VCaP (cell line): ENCODE results near the gene CERKL.
"Not testable (repeated sequence)": the region's sequence is repeated elsewhere in the genome, so short reads cannot be mapped to it uniquely, and the experiment has no call there.

Experiments used
- H3K27ac ChIP-seq: fragments of 450-650 bp; 2 replicates; pipeline ENCODE4 v1.5.1; 2017
- TF ChIP-seq, protein P1 (sequence below): fragments of 450-650 bp; conservative IDR thresholded peaks from 2 replicates; pipeline ENCODE4 v1.5.1; 2017; ENCODE audit warnings: mild to moderate bottlenecking, moderate library complexity

Gene CERKL

DNA sequence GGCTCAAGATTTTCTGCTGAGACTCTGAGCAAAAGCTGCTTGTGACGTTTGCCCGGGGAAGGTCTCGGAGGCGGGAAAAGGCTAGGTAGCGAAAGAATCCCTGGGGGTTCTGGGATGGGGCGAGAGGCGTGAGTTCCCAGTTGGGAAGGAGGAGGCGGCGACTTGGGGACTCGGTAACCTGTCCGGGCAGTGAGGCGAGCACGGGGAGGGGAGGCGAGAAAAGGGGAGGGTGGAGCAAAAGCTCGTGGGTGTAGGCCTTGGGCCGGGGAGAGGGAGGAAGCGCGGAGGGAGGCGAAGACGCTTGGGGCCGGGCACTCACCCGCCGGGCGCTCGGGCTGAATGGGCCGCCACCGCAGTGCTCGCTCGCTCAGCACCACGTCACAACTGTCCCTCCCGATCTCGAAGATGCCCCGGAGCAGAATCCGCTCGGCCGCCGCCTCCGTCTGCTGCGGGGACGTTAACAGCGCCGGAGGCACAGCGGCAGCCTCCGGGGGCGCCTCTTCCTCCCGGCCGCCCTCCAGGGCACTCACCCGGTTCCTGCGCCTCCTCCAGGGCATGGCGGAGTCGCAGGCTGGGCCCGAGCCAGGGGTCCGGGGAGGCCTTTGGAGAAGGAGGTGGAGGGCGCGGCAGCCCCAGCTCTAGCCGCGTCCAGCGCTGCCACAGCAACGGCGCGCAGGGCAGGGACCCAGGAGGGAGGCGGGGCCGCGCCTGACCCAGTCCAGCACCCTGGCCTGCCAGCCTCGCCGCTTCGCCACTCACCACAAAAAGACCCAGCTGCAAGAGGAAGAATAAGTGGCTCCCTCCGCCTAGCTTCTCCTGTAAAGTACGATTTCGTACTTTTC, at the start of gene CERKL:
Gene CERKL (minus strand): TSS at position 656 of the 842 bp plus-strand sequence. CDS start 99 bp downstream, at position 557.
- H3K27ac ChIP-seq = peak within 1 kb of the TSS; percentile 29; the same call in 1 of the 2 replicates
- TF ChIP-seq, protein P1, sequence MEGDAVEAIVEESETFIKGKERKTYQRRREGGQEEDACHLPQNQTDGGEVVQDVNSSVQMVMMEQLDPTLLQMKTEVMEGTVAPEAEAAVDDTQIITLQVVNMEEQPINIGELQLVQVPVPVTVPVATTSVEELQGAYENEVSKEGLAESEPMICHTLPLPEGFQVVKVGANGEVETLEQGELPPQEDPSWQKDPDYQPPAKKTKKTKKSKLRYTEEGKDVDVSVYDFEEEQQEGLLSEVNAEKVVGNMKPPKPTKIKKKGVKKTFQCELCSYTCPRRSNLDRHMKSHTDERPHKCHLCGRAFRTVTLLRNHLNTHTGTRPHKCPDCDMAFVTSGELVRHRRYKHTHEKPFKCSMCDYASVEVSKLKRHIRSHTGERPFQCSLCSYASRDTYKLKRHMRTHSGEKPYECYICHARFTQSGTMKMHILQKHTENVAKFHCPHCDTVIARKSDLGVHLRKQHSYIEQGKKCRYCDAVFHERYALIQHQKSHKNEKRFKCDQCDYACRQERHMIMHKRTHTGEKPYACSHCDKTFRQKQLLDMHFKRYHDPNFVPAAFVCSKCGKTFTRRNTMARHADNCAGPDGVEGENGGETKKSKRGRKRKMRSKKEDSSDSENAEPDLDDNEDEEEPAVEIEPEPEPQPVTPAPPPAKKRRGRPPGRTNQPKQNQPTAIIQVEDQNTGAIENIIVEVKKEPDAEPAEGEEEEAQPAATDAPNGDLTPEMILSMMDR = peak; percentile 31

DNA sequence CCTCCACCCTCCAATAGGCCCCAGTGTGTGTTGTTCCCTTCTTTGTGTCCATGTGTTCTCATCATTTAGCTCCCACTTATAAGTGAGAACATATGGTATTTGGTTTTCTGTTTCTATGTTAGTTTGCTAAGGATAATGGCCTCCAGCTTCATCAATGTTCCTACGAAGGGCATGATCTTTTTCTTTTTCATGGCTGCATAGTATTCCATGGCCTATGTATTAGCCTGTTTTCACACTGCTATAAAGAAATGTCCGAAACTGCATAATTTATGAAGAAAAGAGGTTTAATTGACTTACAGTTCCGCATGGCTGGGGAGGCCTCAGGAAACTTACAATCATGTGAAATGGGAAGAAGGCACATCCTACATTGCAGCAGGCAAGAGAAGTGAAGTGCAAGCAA, 45.6 kb upstream of the CERKL start:
- not testable (repeated sequence) for H3K27ac ChIP-seq

DNA sequence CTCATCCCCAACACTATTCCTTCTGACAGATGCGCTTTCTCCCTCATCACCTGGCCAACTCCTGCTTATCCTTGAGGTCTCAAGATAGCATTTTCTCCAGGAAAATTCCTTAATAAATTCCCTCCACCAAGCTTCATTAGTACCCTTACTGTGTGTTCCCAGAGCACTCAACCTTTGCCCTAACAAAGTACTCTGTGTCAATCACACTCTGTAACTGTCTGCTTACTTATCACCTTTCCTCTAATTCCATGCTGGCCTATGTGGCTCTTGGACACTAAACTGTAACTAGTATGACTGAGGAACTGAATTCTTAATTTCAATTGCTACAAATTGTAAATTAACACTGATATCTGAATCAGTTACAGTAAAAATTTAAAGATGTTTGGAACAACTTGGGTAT, 41.3 kb upstream of the CERKL start:
- TF ChIP-seq, protein P1 = no peak
- no peak overlapping the region for H3K27ac ChIP-seq

DNA sequence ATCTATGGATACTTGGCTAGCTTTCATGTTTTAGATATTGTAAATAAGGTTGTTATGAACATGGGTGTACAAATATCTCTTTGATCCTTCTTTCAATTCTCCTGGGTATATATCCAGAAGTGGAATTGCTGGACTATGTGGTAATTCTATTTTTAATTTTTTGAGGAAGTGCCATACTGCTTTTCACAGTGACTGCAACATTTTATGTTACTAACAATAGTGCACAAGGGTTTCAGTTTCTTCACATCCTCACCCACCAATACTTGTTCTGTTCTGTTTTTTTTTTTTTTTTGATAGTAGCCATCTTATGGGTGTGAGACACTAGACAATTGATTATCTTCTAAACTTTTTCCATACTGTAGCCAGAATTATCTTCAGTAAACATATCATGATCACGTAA, 40.7 kb upstream of the CERKL start:
- TF ChIP-seq, protein P1 = no peak
- no peak overlapping the region for H3K27ac ChIP-seq

- H3K27ac ChIP-seq = no peak overlapping the region
- TF ChIP-seq, protein P1 = no peak
Measured at GRCh38 chr2:181697126-181697525, 40.2 kb upstream of the CERKL start.

DNA sequence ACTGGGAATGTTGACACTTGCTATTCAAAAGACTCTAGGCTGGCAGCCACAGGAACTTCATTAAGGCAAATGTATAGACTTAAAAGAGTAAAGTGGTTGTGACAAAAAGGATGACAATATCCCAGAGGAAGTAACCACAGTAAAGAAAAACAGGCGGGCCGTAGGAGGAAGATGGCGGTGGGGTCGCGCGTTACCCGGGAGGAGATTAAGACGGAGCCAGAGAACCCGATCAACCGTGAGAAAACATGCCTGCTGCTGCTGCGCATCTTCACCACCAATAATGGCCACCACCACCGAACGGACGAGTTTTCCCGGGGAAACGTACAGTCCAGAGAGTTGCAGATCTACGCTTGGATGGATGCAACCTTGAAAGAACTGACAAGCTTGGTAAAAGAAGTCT, 37.4 kb upstream of the CERKL start:
- H3K27ac ChIP-seq = no peak overlapping the region
- TF ChIP-seq, protein P1 = no peak

- no peak overlapping the region for H3K27ac ChIP-seq
- TF ChIP-seq, protein P1 = no peak
Measured at GRCh38 chr2:181690860-181691259, 34.0 kb upstream of the CERKL start.

DNA sequence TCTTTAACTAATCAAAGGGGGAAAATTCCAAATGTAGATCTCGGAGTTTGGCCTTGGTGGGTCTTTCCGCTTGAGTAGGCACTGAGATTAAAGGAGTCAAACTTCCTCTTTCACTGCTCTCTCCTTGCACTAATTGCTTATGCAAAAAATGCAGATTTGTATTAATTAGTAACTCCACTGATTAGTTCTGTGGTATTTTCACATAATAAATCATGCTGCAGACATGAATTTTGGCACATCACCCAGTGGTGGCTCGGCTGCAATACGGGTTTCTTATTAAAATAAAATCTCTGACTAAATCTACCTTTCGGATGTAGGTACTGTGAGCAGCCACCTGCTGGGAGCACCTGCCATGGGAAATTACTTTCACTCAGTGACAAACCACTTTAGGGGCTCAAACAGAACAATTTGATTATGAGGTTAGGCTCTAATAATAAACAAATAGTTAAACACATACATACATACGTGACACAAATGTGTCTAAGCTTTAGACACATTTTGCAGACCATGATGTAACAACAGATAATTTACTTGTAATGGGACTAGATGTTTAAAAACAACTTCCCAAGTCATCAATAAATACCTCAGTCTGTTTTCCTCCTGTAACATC, 29.8 kb upstream of the CERKL start:
- no peak overlapping the region for H3K27ac ChIP-seq
- TF ChIP-seq, protein P1 = no peak
